HG03575 (cell line): Measurements from ENCODE around the gene CAPSL.
"Not testable (repeated sequence)": the region's sequence is repeated elsewhere in the genome, so short reads cannot be mapped to it uniquely, and the experiment has no call there.

Experiments
- ATAC-seq: cut with Tn5 transposase; IDR thresholded peaks from one replicate; pipeline ENCODE4 v1.9.1; 2021; ENCODE audit not compliant: unreplicated experiment, insufficient number of reproducible peaks, low FRiP score; ENCODE audit errors: extremely low read depth

CAPSL gene

DNA sequence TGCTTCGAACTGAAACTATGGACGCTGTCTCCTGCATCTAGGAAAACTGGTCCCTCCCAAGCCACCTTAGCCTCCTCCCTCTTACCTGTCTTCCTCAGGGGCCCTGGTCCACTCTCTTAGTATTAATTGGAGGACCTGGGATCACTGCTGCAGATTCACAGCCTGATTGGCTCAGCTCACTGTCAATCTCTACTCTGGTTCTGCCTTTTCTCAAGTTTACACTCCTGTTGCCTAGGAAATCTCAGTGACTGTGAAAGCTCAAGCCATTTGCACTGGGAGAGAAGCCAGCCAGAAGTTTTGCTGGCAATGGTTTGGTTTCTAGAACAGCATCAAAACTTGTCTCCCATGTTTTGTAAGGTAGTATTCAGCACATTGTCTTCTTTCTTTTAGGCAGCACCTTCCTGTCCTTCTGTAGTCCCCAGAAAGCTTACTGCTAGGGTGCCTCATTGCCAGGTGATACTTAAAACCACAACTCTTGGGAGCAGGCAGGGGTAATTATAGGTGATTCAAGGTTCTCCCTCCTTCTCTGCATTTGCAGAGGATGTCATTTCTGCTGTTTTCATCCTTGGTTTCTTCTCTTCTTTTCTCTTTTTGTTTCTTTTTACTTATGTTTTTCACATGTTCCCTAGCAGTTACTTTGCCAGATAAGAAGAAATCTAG, at the start of gene CAPSL:
Gene CAPSL, minus strand, starts transcription at position 55 of the 660 bp plus-strand sequence. CDS start 17,502 bp downstream, outside the sequence.
- no peak for ATAC-seq

DNA sequence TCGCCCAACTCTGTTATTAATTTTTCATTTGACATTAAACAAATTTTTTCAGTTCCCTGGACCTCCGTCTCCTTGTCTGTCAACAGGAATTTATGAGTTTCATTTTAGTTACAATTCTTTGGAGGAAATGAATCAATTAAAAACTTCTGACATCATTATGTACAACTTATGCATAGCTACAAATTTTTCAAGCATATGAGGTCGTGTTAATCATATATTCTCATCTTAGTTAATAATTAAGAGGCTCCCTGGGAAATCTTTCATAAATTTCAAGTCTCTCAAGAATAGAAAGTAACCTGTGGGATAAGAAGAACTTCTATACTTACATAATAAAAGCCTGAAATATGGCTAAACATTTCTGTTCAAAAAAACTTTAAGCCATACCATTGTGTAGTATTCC, 49.4 kb upstream of the CAPSL start:
- no peak for ATAC-seq

DNA sequence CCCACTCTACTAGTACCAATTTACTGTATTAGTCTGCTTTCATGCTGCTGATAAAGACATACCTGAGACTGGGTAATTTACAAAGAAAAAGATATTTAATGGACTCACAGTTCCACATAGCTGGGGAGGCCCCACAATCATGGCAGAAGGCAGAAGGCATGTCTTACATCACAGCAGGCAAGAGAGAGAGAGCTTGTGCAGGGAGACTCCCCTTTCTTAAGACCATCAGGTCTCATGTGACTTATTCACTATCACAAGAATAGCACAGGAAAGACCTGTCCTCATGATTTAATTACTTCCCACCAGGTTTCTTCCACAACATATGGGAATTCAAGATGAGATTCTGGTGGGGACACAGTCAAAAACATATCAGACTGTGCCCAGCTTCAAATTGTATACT, 41.3 kb upstream of the CAPSL start:
- ATAC-seq: no peak

DNA sequence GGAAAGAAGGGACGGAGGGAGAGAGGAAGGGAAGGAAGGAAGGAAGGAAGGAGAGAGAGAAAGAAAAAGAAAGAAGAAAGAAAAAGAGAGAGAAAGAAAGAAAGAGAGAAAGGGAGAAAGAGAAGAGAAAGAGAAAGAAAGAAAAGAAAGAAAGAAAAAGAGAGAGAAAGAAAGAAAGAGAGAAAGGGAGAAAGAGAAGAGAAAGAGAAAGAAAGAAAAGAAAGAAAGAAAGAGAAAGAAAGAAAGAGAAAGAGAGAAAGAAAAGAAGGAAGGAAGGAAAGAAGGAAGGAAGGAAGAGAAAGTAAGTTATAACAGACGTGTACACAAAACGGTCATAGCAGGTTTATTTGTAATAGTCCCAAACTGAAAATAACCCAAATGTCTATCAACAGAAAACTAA, 38.4 kb upstream of the CAPSL start:
- ATAC-seq: not testable (repeated sequence)

DNA sequence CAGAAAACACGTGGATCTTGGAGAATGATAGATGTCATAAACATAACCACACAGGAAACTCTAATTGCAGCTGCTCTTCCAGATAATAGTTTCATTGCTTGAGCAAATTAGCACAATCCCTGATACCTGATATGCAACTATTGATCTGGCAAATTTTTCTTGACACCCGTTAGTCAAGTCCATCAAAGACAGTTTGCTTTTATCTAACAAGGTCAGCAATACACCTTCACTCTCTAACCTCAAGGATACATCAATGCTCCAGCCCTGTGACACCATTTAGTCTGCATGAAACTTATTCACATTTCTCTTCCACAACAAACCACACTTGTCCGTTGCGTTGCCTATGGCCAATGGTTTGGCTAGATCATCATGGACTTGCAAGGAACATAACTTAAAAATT, 36.1 kb upstream of the CAPSL start:
- ATAC-seq: no peak

DNA sequence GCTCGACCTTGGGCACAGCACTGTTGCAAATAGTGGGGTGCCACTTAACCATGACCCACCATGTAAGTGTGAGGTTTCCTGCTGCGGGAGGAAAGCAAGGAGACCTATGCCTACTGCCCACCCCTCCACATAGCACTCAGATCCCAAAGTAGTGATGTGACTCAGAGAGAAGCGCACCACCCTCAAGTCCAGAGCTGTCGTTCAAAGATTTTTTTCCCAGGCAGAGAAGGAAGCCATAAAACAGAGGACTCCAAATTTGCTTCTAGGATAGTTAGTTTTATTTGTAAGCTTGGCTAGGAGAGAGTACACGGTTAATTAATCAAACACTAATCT, 33.4 kb upstream of the CAPSL start:
- no peak for ATAC-seq

- ATAC-seq: no peak
Measured at GRCh38 chr5:35971186-35971877, 32.9 kb upstream of the CAPSL start.

DNA sequence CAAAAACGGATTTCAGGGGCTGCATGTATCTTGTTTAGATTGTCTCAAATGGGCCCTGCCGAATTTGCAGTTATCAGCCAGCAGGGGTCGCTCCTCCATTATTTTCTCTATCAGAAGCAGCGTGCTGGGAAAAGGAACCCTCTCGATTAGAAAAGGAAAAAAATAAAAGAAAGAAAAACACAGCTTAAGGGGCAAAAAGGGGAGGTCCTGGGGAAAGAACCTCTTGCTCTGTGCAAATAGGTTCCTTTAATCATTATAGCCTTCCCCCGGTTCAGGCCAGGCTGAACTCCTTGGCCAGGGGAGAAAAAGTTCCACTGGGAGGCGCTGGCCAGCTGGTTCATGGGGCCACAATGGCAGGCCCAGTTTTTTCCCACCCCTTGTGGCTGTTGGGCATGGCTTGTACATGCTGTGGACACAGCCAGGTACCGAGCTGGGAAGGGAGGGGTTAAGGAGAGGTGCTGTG, 25.0 kb upstream of the CAPSL start:
- no peak for ATAC-seq

GRCh38 chr5:35960328-35960727, 21.9 kb upstream of the CAPSL start:
- ATAC-seq: no peak

GRCh38 chr5:35956429-35956828, 18.0 kb upstream of the CAPSL start:
- no peak for ATAC-seq

DNA sequence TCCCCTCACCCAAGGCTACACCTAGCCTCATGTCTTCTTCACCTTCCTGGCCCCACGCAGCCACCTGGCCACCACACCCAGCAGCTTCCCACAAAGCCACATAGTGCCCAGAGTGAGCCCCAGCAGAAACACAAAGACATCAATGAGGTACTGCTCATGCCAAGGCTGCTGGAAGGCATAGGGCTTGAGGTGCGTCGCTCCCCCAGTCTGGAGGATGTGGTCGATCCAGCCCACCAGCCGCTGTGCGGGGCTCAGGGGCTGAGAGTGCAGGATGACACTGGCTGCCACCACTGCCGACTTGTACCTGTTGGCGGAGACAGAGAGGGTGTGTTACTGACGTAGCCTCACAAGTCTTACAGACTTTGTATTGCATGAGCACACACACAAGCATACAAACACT, 15.8 kb upstream of the CAPSL start:
- no peak for ATAC-seq

GRCh38 chr5:35947085-35947484, 8.7 kb upstream of the CAPSL start:
- ATAC-seq: no peak

DNA sequence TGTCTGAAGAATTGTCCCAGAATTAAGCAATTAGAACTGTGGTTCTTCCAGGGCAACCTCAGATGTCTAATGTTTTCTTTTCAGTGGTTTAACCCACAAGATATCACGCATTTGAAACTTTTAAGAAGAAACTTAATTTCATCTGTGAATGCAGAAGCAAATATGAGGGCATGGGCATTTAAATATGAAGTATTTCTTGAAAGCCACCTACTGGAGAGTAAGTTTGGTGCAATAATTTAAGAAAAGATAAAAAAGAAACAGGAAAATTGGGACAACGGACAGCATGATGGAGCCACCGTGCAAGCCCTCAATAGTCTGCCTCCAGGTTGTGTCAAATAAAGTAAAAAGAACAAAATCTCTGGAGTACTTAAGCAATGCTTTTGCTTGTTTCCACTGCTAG, 1.2 kb upstream of the CAPSL start:
- ATAC-seq: no peak

DNA sequence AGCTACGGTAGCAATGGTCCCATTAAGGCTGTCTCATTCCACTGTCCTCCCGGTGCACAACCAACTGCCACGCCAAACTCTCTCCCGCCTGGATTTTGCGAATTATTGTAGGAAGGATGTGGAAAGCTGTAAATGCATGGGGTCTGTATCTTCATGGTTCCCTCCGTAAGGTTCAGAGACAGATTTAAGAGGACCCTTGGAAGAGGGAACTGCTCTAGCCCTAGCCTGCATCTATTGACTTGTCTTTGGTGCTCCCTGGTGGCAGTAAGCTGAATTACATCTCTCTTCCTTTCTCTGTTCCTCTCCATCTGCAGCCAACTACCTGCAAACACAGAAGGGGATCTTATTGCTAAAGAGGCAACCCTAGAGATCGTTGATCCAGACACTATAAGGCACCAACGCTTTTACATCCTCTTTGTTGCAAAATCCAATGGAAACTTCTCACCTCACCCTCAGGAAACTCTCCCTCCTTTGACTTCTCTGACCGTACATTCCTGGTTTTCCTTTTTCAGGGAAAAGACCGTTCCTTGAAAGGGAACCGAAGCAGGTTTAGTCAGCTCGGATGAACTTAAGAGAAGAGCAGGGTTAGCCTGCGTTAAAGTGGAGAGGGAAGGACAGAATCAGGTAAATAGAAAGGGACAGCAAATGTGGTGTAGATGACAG, 11.9 kb downstream of the CAPSL start:
- no peak for ATAC-seq

- ATAC-seq: no peak
Measured at GRCh38 chr5:35924950-35925722, 13.3 kb downstream of the CAPSL start.

DNA sequence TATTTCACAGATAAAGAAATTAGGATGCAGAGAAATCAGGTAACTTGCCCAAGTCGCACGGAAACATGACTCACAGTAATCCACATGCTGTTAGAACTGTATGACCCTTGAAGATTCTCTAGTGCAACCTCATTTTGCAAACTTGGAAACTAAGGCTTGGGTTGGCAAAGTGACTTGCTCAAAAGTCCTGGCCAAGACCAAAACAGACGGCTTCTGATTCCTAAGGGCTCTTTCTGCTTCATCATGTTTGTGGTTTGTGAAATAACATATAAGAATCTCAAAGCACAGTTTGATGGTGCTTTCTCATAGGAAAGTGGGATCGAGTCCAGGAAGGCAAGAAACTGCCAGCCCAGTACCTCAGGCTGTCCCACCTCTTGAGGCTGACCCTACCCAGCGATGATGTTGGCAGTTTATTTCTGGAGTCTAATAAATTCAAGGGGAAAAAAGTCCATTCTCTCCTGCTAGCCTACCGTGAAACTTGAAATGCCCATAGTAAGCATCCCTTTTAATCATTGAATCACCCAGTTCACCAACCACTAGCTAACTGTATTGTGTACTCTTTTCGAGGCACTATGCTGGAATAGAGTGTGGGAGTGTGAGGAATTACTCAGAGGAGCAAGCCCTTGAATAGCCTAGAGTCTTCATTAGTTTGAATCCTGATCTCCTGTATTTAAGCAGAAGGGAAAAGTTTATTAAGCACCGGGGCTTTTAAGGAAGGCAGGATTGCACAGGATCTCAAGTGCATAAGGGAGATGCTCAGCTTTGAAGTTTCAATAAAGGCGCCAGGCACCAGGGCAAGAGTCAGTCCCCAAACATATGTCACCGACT, 14.1 kb downstream of the CAPSL start:
- no peak for ATAC-seq

DNA sequence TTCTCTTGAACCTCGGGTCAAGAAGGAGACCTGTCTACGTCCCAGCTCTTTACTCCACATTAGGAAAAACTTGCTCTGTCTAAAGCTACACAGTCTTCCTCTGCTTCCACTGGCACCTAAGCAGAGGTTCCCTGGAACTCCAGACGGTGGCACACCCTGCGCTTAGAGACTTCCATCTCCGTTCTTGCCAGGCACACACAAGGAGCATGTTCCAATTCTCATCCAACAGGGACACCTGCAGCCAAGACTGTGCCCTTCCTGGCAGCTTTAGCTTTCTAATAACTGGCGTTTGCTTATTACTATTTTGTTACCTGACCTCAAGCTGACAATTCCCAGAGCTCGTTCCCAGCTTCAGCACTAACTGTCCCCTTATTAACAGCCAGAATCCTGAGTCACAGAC, 16.0 kb downstream of the CAPSL start:
- ATAC-seq: no peak

DNA sequence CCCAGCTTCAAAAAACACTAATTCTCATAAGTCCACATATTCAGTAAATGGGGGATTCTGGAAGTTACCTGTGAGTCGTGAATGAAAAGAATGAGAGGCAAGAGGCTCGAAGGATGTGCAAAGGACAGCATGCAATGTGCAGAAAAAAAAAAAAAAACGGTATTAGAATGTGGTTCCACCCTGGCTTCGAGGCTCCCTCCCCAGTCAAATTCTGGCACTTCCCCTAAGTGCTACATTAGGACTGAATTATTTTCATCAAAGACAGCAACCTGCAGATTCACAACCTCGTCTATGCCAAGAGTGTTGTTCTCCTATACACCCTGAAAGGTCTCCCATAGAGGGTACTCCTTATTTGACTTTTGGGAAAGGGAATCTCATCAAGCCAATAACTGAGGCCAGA, 16.5 kb downstream of the CAPSL start:
- ATAC-seq: no peak

DNA sequence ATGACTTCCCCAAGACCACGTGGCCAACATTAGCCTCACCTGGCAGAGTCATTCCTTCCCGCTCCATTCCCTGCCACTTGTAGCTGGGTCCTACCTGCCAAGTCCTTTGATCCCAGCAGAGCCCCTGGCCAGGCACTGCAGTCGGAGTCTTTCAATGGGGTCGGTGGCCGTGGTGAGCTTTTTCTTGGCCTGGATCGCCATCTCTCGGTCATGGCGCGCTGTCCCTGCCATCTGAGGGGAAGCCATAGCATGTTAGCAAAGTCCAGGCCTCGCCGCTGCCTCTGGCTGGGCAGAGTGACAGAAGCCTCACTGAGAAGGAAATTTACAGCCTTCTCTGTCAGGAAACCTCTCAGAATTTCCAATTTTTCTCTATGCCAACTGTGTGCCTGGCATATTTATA, 17.5 kb downstream of the CAPSL start:
- no peak for ATAC-seq
